ENCODE measurements around the gene SLC35F4.

SLC35F4 gene

GRCh38 chr14:57823015-57823660, 42.8 kb downstream of the SLC35F4 start:
- Histone ChIP-seq H3K9ac (ENCODE audit: low read depth, low read length) (no peak overlapping the region), H3K4me1 (ENCODE audit: control insufficient read depth, insufficient read depth, low read length) (no peaks in the 10 kb centered on the region), H3K4me3 (ENCODE audit: low read length) (no peak overlapping the region), H3K27me3 (ENCODE audit: control insufficient read depth, insufficient read depth, low read length) (peaks cover 3% of the 10 kb centered on the region), H3K9me3 (replicated peaks; ENCODE audit: low read length) (no peaks in the 10 kb centered on the region), H3K4me2 (ENCODE audit: low read length) (no peak overlapping the region), H3K36me3 (ENCODE audit: insufficient read depth, low read length) (no peaks in the 10 kb centered on the region)

DNA sequence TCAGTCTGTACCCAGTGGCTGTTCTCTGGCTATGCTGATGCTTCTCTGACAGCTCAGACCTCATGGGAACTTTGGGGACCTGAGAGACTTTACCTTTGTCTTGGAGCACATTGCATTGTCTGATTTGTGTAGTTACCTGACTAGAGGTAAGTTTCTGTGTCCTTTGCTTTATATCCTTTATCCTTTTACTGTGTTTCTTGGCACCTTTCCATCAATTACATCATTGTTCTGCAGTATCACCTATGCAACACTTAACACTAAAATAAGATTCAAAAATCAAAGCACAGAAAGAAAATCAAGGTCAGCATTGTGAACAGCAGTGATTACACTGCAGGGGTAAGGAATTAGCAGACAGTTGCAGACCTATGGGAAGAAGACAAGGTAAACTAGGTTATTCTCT, 43.8 kb downstream of the SLC35F4 start:
- no peaks in the 10 kb centered on the region for H3K4me1 ChIP-seq (ENCODE audit: control insufficient read depth, insufficient read depth, low read length)
- H3K9ac ChIP-seq (ENCODE audit: low read depth, low read length) = no peak overlapping the region
- no peak overlapping the region for H3K4me2 ChIP-seq (ENCODE audit: low read length)
- no peaks in the 10 kb centered on the region for H3K9me3 ChIP-seq (replicated peaks; ENCODE audit: low read length)
- no peaks in the 10 kb centered on the region for H3K36me3 ChIP-seq (ENCODE audit: insufficient read depth, low read length)
- H3K27me3 ChIP-seq (ENCODE audit: control insufficient read depth, insufficient read depth, low read length) = peaks cover 3% of the 10 kb centered on the region
- H3K4me3 ChIP-seq (ENCODE audit: low read length) = no peak overlapping the region

- Histone ChIP-seq H3K9me3 (replicated peaks; ENCODE audit: low read length) (no peaks in the 10 kb centered on the region), H3K4me1 (ENCODE audit: control insufficient read depth, insufficient read depth, low read length) (no peaks in the 10 kb centered on the region), H3K36me3 (ENCODE audit: insufficient read depth, low read length) (no peaks in the 10 kb centered on the region), H3K4me2 (ENCODE audit: low read length) (no peak overlapping the region), H3K27me3 (ENCODE audit: control insufficient read depth, insufficient read depth, low read length) (peaks cover 3% of the 10 kb centered on the region), H3K9ac (ENCODE audit: low read depth, low read length) (no peak overlapping the region), H3K4me3 (ENCODE audit: low read length) (no peak overlapping the region)
These were observed 45.3 kb downstream of the SLC35F4 start for GRCh38 chr14:57820581-57820980.

- H3K27me3 ChIP-seq (ENCODE audit: control insufficient read depth, insufficient read depth, low read length) = no peaks in the 10 kb centered on the region
These were observed 47.4 kb downstream of the SLC35F4 start for GRCh38 chr14:57818511-57818910.

DNA sequence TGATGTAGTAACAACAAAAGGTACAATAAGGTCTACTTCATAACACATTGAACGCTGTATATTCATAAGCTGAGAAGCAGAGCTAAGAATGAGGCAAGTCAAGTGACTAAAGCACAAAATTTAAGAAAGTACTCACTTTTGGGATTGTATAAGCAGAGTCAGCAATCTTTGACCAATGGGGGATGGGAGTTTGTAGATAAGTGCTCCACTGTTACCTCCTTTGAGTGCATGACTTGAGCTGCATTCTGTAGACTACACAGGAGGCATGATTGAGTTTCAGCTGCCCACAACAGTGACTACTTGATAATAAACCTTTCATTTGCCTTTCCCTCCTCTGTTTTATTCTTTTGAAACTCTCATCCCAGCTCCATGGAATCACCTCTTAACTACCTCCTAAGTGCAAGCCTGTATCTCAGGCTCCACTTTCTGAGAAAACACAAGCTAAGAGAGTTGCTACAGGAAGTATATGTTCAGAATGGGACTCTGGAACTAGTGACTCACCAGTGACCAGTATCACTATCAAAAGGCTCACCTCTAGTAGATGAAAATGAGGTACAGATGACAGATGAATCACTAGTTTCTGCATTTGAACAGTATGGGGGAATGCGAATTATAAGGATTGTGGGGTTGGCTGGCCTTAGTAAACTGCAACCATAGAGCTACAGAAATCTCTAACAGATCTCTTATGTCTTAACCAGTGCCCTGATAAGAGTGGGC, 49.2 kb downstream of the SLC35F4 start:
- Histone ChIP-seq H3K9me3 (replicated peaks; ENCODE audit: low read length) (no peaks in the 10 kb centered on the region), H3K4me2 (ENCODE audit: low read length) (no peak overlapping the region), H3K36me3 (ENCODE audit: insufficient read depth, low read length) (no peaks in the 10 kb centered on the region), H3K9ac (ENCODE audit: low read depth, low read length) (no peak overlapping the region), H3K27me3 (ENCODE audit: control insufficient read depth, insufficient read depth, low read length) (no peaks in the 10 kb centered on the region), H3K4me3 (ENCODE audit: low read length) (no peak overlapping the region), H3K4me1 (ENCODE audit: control insufficient read depth, insufficient read depth, low read length) (no peaks in the 10 kb centered on the region)

More at GRCh38 chr14:57818511-57818910, 47.4 kb downstream of the SLC35F4 start:
- H3K9ac ChIP-seq (ENCODE audit: low read depth, low read length) = no peak overlapping the region
- no peak overlapping the region for H3K4me2 ChIP-seq (ENCODE audit: low read length)
- H3K4me1 ChIP-seq (ENCODE audit: control insufficient read depth, insufficient read depth, low read length) = no peaks in the 10 kb centered on the region
- H3K36me3 ChIP-seq (ENCODE audit: insufficient read depth, low read length) = no peaks in the 10 kb centered on the region
- no peak overlapping the region for H3K4me3 ChIP-seq (ENCODE audit: low read length)
- H3K9me3 ChIP-seq (replicated peaks; ENCODE audit: low read length) = no peaks in the 10 kb centered on the region

DNA sequence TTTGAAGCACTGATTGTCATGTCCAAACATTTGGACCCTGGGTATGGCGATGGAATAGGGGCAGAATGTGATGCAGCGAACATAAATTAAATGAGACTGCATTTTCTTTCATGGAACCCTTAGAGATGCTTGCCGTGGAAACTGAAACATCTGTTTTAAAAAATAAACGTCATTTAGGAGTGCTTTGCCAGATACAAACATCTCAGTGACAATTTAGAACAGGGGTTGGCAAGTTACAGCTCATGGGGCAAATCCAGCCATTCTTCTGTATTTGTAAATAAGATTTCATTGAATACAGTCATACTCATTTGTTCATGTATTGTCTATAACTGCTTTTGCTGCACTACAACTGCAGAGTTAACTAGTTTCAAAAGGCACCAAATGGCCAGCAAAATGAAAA, 51.2 kb downstream of the SLC35F4 start:
- Histone ChIP-seq H3K36me3 (ENCODE audit: insufficient read depth, low read length) (no peaks in the 10 kb centered on the region), H3K4me3 (ENCODE audit: low read length) (no peak overlapping the region), H3K9me3 (replicated peaks; ENCODE audit: low read length) (no peaks in the 10 kb centered on the region), H3K4me2 (ENCODE audit: low read length) (no peak overlapping the region), H3K4me1 (ENCODE audit: control insufficient read depth, insufficient read depth, low read length) (no peaks in the 10 kb centered on the region), H3K9ac (ENCODE audit: low read depth, low read length) (no peak overlapping the region), H3K27me3 (ENCODE audit: control insufficient read depth, insufficient read depth, low read length) (no peaks in the 10 kb centered on the region)

DNA sequence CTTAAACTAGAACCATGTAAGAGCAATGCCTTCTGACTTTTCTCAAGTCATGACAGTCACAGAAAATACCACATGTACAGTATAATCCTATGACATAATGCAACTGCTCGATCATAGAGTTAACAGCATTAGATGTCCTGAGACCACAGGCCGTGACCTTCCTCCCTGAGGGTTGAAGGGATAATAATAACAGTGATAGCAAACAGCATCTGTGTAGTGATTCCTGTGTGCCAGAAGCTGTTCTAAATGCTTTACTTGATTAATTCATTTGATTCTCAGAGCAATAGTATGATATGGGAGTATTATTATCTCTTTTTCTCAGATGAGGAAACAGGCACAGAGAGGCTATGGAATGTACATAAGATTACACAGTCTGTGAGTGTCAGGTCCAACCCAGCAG, 53.2 kb downstream of the SLC35F4 start:
- Histone ChIP-seq H3K4me2 (ENCODE audit: low read length) (no peak overlapping the region), H3K9me3 (replicated peaks; ENCODE audit: low read length) (no peaks in the 10 kb centered on the region), H3K36me3 (ENCODE audit: insufficient read depth, low read length) (no peaks in the 10 kb centered on the region), H3K9ac (ENCODE audit: low read depth, low read length) (no peak overlapping the region), H3K27me3 (ENCODE audit: control insufficient read depth, insufficient read depth, low read length) (no peaks in the 10 kb centered on the region), H3K4me3 (ENCODE audit: low read length) (no peak overlapping the region), H3K4me1 (ENCODE audit: control insufficient read depth, insufficient read depth, low read length) (no peaks in the 10 kb centered on the region)

- H3K4me1 ChIP-seq (ENCODE audit: control insufficient read depth, insufficient read depth, low read length) = no peaks in the 10 kb centered on the region
- no peaks in the 10 kb centered on the region for H3K9me3 ChIP-seq (replicated peaks; ENCODE audit: low read length)
- no peak overlapping the region for H3K4me2 ChIP-seq (ENCODE audit: low read length)
- no peak overlapping the region for H3K4me3 ChIP-seq (ENCODE audit: low read length)
- no peak overlapping the region for H3K9ac ChIP-seq (ENCODE audit: low read depth, low read length)
- no peaks in the 10 kb centered on the region for H3K27me3 ChIP-seq (ENCODE audit: control insufficient read depth, insufficient read depth, low read length)
- H3K36me3 ChIP-seq (ENCODE audit: insufficient read depth, low read length) = no peaks in the 10 kb centered on the region
These were observed 53.8 kb downstream of the SLC35F4 start for GRCh38 chr14:57811998-57812546.

DNA sequence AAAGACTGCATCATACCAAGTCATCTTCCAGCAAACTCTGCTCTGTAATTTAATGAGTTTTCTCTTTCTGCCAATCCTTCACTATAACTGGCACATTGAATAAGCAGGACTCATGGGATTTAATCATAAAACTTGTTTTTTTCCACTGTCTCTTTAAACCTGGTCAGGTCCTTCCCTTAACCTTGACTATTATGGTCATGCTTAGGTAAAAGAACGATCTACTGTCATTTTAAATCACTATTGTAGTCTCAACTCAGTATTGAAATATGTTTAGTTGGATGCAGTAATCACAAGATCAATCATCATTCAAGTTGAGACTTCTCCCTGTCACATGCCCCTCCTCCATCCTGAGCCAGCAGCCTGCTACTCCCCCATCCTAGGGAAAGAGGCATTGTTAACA, 56.1 kb downstream of the SLC35F4 start:
- H3K4me2 ChIP-seq (ENCODE audit: low read length) = no peak overlapping the region
- H3K9me3 ChIP-seq (replicated peaks; ENCODE audit: low read length) = no peaks in the 10 kb centered on the region
- H3K4me3 ChIP-seq (ENCODE audit: low read length) = no peak overlapping the region
- H3K9ac ChIP-seq (ENCODE audit: low read depth, low read length) = no peak overlapping the region
- no peaks in the 10 kb centered on the region for H3K36me3 ChIP-seq (ENCODE audit: insufficient read depth, low read length)
- no peaks in the 10 kb centered on the region for H3K27me3 ChIP-seq (ENCODE audit: control insufficient read depth, insufficient read depth, low read length)
- H3K4me1 ChIP-seq (ENCODE audit: control insufficient read depth, insufficient read depth, low read length) = no peaks in the 10 kb centered on the region

- no peak overlapping the region for H3K4me2 ChIP-seq (ENCODE audit: low read length)
- no peaks in the 10 kb centered on the region for H3K36me3 ChIP-seq (ENCODE audit: insufficient read depth, low read length)
- H3K4me1 ChIP-seq (ENCODE audit: control insufficient read depth, insufficient read depth, low read length) = no peaks in the 10 kb centered on the region
- H3K9ac ChIP-seq (ENCODE audit: low read depth, low read length) = no peak overlapping the region
- H3K27me3 ChIP-seq (ENCODE audit: control insufficient read depth, insufficient read depth, low read length) = no peaks in the 10 kb centered on the region
- H3K9me3 ChIP-seq (replicated peaks; ENCODE audit: low read length) = no peaks in the 10 kb centered on the region
- no peak overlapping the region for H3K4me3 ChIP-seq (ENCODE audit: low read length)
These were observed 68.7 kb downstream of the SLC35F4 start for GRCh38 chr14:57797160-57797559.

DNA sequence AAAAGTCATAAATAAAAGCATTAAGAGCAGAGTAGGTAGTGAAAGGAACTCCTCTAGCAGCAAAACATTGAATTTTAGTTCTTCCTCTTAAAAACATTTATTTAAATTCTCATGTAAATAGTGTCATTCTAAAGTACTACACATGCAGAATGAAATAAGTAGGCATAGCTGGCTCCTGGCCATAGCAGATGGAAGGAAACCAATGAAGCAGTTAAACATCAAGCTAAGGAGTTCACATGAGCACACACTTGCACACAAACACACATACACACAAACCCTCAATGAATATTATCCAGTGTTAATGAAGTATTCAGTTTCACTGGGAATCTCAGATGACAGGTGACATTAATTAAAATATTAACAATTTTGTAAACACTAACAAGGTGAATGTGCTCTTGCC, 69.3 kb downstream of the SLC35F4 start:
- Histone ChIP-seq H3K9me3 (replicated peaks; ENCODE audit: low read length) (no peaks in the 10 kb centered on the region), H3K4me2 (ENCODE audit: low read length) (no peak overlapping the region), H3K36me3 (ENCODE audit: insufficient read depth, low read length) (no peaks in the 10 kb centered on the region), H3K9ac (ENCODE audit: low read depth, low read length) (no peak overlapping the region), H3K4me1 (ENCODE audit: control insufficient read depth, insufficient read depth, low read length) (no peaks in the 10 kb centered on the region), H3K4me3 (ENCODE audit: low read length) (no peak overlapping the region), H3K27me3 (ENCODE audit: control insufficient read depth, insufficient read depth, low read length) (no peaks in the 10 kb centered on the region)

DNA sequence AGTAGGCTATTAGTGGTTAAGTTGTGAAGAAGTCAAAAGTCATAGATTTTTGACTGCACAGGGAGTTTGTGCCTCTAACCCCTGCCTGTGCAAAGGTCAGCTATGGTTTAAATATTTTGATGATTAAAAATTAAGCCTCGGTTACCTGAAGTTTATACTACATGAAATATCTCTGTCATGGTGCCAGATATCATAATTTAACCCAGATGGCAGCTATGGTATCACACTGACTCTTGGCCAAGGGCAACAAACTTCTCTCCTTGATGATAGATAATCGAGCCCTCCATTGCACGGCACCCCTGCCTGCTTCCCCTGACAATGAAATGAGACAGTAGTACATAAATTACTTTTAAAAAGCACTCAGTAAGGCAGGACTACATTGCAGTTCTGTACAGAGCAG, 80.8 kb downstream of the SLC35F4 start:
- Histone ChIP-seq H3K9ac (ENCODE audit: low read depth, low read length) (no peak overlapping the region), H3K9me3 (replicated peaks; ENCODE audit: low read length) (no peaks in the 10 kb centered on the region), H3K4me2 (ENCODE audit: low read length) (no peak overlapping the region), H3K36me3 (ENCODE audit: insufficient read depth, low read length) (no peaks in the 10 kb centered on the region), H3K4me1 (ENCODE audit: control insufficient read depth, insufficient read depth, low read length) (no peaks in the 10 kb centered on the region), H3K27me3 (ENCODE audit: control insufficient read depth, insufficient read depth, low read length) (no peaks in the 10 kb centered on the region), H3K4me3 (ENCODE audit: low read length) (no peak overlapping the region)
